LNCAP (cell line): ENCODE results near the gene MICA.

ENCODE experiments used
- TF ChIP-seq, protein P1 (sequence below): fragments of 450-650 bp; IDR thresholded peaks from 2 replicates; pipeline ENCODE4 v1.5.1; 2017; ENCODE audit warnings: mild to moderate bottlenecking

Gene MICA

GRCh38 chr6:31377029-31377428 lies 26.4 kb upstream of the MICA start:
- TF ChIP-seq, protein P1, sequence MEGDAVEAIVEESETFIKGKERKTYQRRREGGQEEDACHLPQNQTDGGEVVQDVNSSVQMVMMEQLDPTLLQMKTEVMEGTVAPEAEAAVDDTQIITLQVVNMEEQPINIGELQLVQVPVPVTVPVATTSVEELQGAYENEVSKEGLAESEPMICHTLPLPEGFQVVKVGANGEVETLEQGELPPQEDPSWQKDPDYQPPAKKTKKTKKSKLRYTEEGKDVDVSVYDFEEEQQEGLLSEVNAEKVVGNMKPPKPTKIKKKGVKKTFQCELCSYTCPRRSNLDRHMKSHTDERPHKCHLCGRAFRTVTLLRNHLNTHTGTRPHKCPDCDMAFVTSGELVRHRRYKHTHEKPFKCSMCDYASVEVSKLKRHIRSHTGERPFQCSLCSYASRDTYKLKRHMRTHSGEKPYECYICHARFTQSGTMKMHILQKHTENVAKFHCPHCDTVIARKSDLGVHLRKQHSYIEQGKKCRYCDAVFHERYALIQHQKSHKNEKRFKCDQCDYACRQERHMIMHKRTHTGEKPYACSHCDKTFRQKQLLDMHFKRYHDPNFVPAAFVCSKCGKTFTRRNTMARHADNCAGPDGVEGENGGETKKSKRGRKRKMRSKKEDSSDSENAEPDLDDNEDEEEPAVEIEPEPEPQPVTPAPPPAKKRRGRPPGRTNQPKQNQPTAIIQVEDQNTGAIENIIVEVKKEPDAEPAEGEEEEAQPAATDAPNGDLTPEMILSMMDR = no peak

DNA sequence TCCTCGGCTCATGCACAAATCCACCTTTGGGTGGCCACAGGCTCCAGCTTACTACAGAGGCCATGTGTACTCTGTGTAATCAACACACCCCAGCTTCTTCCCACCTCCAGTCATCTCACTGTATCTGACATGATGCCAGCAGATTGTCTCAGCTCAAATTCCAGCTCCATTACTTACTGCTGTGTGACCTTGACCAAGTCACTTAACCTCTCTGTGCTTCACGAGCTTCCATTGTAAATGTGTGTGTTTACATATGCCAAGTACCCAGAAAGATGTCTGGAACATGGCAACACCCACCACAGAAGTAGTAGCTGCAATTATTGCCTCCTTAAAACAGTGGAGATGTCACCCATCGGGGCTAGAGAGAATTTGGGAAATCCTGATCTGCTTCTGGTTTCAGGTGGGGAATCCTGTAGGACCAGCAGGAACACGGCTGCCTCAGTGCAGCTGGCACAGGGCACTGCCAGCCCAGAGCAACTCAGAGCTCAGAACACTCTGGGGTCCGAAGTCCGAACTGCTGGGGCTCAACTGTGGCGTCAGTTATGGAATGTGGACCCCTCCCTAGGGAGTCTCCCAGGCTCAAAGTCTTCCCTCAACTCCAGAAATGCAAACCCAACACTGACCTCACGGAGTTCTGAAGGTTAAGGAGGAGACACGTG lies 25.2 kb upstream of the MICA start:
- TF ChIP-seq, protein P1 = no peak

- TF ChIP-seq, protein P1 = no peak
Measured at GRCh38 chr6:31378721-31379103, 24.7 kb upstream of the MICA start.

- TF ChIP-seq, protein P1 = no peak
Measured at GRCh38 chr6:31379850-31380249, 23.5 kb upstream of the MICA start.

GRCh38 chr6:31381666-31382065 lies 21.7 kb upstream of the MICA start:
- TF ChIP-seq, protein P1 = no peak

- TF ChIP-seq, protein P1 = no peak
Measured at GRCh38 chr6:31383149-31383548, 20.2 kb upstream of the MICA start.

DNA sequence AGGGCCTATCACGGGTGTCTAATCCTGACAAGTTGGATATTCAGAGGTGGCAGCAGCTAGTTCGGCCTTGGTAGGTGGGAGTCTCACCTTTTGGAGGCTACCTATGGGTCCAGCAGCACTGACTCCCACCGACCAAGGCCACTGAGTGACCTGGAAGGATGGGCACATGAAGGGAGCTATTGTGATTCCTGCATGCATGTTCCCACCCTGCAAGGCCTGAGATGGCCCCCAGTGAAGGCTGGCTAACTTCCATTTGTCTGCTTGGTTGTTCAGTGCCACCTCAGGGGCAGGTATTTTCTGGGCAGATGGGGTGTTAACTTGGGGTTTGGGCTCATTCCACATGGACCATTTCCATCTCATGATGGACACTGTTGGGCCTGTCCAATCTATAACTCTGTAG lies 18.4 kb upstream of the MICA start:
- TF ChIP-seq, protein P1 = no peak

- TF ChIP-seq, protein P1 = no peak
Measured at GRCh38 chr6:31386099-31386498, 17.3 kb upstream of the MICA start.
